ENCODE data around the gene PHYHIPL. TPM values are rescaled to one million over a fixed set of nuclear protein-coding genes. Genes with fewer than 3 reads are reported as not detected.

PHYHIPL gene
- total and polyA plus RNA-seq, 2 of the 8 experiments (the other 6 are each of a cell fraction or from before 2014, with no cell fraction given): 0.23 to 0.48 TPM

GRCh38 chr10:59155556-59155955 lies 20.9 kb upstream of the PHYHIPL start (continued):
- no peak for TF ChIP-seq BACH1 (IDR thresholded peaks at IDR 0.05; ENCODE audit: low read length)
- TF ChIP-seq RFX5 (IDR thresholded peaks at IDR 0.05; ENCODE audit: borderline replicate concordance, low read depth, low read length): no peak
